ENCODE results near the gene KAZN.
"Not testable (repeated sequence)": the region's sequence is repeated elsewhere in the genome, so short reads cannot be mapped to it uniquely, and the experiment has no call there.

KAZN gene

GRCh38 chr1:15020943-15021745 is 422.7 kb downstream of the KAZN start:
- no peak for DNase-seq

GRCh38 chr1:15022048-15022447 is 423.6 kb downstream of the KAZN start:
- DNase-seq, result no peak

- DNase-seq, result no peak
These were observed 424.7 kb downstream of the KAZN start for GRCh38 chr1:15023205-15023604.

DNA sequence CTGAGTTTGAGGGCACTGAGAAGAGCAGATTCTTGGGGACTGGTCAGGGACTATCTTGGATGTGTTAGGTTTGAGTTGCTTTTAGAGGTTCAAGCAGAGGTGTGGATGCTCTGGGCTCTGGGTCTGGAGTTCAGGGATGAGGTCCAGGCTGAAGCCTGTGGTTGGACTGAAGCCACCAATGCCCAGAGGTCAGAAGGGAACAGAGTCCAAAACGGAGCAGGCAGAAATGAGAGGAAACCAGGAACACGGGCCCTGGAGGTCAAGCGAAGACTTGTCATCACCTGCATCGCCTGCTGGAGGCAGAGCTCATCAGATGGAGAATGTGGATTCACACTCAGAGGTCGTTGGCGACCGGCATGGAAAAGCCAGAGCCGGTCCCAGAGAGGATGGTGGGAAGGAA is 425.5 kb downstream of the KAZN start:
- no peak for DNase-seq

- no peak for DNase-seq
These were observed 427.6 kb downstream of the KAZN start for GRCh38 chr1:15026117-15026489.

DNA sequence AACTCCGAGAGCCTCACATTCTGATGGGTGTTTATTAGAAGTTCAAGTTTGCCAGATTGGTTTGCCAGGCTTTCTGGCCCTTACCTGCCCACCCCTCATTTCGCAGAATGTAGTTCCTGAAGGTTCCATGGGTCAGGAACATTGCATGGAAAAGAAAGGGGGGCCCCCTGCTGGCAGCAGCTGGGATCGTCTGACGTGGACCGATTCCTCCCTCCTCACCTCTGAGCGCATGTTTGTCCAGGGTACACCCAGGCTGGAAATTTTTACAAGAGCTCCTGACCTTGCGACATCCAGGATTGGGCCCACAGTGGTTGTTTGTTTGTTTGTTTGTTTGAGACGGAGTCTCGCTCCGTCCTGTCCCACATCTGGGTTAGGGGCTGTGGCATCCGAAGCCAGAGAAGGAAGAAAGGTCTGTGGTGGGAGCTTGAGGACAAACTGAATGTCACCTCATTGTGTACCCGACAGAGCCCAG is 429.1 kb downstream of the KAZN start:
- peak; percentile 39 for DNase-seq

DNA sequence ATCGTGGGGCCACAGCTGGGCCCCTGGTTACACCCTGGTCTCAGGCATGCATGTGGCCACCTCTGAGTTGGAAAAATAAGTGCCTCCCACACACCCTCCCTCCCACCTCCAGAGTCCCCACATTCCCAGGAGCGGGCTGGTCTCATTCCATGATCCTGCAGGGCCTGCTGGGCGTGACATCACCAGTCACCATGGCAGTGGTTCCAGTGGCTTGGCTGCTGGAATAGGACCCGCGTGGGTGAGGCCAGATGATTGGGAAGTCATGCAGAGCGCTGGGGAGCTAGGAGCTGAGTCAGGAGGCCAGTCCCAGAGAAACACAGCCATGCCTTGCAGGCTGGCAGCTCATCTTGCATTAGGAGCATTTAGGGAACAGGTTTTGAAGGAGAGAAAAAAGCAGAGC is 429.6 kb downstream of the KAZN start:
- no peak for DNase-seq

GRCh38 chr1:15028616-15029015 is 430.1 kb downstream of the KAZN start:
- DNase-seq, result no peak

DNA sequence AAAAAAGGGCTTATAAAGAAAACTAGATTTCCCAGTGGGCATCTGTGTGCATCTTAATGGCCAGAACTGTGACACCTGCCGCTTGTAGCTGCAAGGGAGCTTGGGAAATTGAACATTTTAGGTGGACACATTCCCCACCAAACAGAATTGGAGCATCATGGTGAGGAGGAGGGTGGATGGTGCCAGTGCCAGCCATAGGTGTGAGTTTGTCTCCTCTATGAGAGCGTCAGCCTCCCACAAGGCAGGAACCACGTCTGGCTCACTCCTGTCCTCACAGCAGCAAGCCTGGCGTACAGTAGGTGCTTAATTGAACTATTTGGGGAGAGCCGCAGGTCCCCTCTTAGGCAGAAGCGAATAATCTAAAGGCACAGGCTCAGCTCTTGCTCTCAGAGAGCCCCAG is 430.6 kb downstream of the KAZN start:
- no peak for DNase-seq

DNA sequence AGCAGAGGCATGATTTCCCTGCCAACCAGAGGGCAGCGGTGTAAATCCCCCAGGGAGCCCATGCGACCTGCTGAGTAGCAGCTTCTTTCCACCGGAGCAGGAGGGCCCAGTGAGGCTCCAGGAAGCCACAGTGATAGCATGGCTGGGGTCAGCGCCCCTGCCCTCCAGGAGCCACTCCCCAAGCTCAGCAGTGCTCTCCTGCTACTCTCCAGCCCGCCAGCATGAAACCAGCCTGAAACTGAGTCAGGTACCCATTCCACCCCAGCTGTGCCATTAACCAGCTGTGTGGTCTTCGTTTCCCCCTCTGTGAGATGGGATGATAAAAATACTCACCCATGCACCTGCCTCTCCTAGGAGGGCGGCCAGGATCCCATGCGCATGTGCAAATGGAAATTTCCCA is 431.3 kb downstream of the KAZN start:
- no peak for DNase-seq

DNA sequence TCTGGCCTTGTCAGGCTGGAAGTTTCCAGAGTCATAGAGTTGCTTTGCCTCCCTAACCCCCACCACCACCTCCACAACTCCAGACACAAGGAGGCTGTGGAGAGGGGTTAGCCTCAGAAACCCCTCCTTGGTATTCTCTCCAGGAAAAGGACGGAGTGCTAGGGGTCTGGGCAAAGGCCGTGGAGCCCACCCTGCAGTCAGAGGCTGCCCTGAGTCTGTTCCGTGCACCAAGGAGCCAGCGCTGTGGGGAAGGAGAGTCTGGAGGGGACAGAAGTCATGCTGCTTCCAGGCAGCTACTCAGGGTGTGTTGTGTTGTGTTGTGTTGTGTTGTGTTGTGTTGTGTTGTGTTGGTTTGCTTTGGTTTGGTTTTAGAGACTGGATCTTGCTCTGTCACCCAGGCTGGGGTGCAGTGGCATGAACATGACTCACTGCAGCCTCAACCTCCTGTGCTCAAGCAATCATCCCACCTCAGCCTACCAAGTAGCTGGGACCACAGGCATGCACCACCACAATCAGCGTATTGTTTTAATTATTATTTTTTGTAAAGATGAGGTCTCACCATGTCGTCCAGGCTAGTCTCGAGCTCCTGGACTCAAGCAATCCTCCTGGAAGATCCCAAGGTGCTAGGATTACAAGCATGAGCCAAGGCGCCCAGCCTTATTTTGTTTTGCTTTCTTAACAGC is 432.9 kb downstream of the KAZN start:
- no peak for DNase-seq

DNA sequence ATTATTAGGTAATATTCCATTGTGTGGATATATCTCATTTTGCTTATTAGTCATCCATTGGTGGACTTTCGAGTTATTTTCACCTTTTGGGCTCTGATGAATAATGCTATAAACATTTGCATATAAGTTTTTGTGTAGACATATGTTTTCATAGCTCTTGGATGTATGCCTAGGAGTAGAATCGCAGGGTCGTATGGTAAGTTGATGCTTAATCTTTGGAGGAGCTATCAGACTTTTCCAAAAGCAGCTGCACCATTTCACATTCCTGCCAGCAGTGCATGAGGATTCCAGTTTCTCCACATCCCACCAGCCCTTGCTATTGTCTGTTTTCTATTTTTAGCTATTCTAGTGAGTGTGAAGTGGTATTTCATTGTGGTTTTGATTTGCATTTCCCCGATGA is 434.8 kb downstream of the KAZN start:
- DNase-seq, result no peak

DNA sequence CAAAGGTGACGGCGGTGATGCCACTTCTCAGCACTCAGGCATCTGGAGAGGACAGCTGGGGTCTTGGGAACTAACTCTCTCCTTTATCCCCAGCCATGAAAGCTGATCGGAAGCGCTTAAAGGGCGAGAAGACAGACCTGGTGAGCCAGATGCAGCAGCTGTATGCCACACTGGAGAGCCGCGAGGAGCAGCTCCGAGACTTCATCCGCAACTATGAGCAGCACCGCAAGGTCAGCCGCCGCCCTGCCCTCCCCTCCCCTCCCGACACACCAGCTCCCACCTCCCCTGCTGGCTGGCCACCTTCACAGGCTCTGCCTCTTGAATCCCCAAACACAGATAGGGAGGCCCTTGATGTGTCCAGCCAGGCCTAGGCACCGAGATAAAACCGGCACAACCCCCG is 436.2 kb downstream of the KAZN start:
- no peak for DNase-seq

- no peak for DNase-seq
These were observed 436.8 kb downstream of the KAZN start for GRCh38 chr1:15035236-15035635.

GRCh38 chr1:15036101-15036500 is 437.6 kb downstream of the KAZN start:
- no peak for DNase-seq

DNA sequence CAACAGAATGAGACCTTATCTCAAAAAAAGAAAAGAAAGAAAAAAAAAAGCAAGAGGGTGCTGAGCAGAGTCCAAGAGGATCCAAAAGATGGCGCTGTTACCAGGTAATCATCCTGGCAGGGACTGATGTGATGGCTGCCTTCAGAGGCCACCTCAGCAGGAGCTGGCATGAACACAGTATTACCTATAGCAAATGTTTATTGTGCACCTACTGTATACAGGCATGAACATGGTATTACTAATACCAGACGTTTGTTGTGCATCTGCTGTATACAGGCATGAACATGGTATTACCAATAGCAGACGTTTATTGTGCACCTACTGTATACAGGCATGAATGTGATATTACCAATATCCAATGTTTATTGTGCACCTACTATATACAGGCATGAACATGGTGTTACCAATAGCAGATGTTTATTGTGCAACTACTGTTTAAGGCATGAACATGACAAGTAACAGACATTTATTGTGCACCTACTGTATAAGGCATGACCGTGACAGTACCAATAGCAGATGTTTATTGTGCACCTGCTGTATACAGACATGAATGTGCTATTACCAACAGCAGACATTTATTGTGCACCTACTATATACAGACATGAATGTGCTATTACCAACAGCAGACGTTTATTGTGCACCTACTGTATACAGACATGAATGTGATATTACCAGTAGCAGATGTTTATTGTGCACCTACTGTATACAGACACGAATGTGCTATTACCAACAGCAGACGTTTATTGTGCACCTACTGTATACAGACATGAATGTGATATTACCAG is 439.9 kb downstream of the KAZN start:
- DNase-seq, result peak; percentile 32

GRCh38 chr1:15039017-15039648 is 440.6 kb downstream of the KAZN start:
- DNase-seq, result no peak

- DNase-seq, result no peak
These were observed 441.4 kb downstream of the KAZN start for GRCh38 chr1:15039901-15040300.

GRCh38 chr1:15040685-15041084 is 442.2 kb downstream of the KAZN start:
- DNase-seq, result not testable (repeated sequence)

- no peak for DNase-seq
These were observed 444.4 kb downstream of the KAZN start for GRCh38 chr1:15042866-15043265.

- no peak for DNase-seq
These were observed 445.4 kb downstream of the KAZN start for GRCh38 chr1:15043934-15044333.

DNA sequence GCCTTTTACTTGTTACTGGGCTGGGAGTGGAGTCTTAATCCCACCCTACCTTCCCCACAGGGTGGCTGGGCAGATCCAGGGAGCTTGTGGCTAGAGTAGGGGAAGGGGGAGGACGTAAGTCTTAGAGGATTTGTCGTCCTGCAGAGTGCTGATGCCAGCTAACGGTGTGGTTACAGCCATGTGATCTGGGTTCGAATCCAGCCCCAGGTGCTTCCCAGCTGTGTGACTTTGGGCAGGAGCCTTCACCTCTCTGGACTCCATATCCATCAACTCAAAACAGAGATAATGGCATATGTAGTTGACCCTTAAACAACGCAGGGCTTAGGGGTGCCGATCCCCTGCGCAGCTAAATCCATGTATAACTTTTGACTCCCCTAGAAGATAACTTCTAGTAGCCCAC is 446.6 kb downstream of the KAZN start:
- no peak for DNase-seq

- peak; percentile 65 for DNase-seq
These were observed 448.1 kb downstream of the KAZN start for GRCh38 chr1:15046487-15047165.

Measured in activated CD4-positive, alpha-beta T cell treated with anti-CD3 and anti-CD28 coated beads, Interleukin-10, Interleukin-2, amounts not matched to agents 100 ng/mL and 50 ng/mL, durations not matched to agents 16 hours and 8 hours (primary cell).